ENCODE data around the gene RDH13.

- TF ChIP-seq TAF1 (IDR thresholded peaks at IDR 0.05; ENCODE audit: borderline replicate concordance, low read depth, low read length) (no peak), POLR2A (IDR thresholded peaks at IDR 0.05; ENCODE audit: low read depth, low read length) (no peak), POLR2AphosphoS5 (IDR thresholded peaks at IDR 0.05; ENCODE audit: low read depth, low read length) (no peak)
Observed at GRCh38 chr19:55091955-55092354, 29.0 kb upstream of the RDH13 start.

Measured in GM12892 (cell line).